SK-N-SH (cell line): ENCODE results near the gene RSPO4. TPM values are rescaled to one million over a fixed set of nuclear protein-coding genes. Genes with fewer than 3 reads are reported as not detected.

ENCODE experiments used
- CTCF ChIA-PET: fragments of 300-600, 350-600 bp; formaldehyde crosslinking; extraction: SDS; loops from one replicate; lab custom pipeline; 2021; lab: Yijun Ruan, JAX
- POLR2A ChIA-PET: fragments of 350-600 bp; sonication (Branson Sonifier 250); formaldehyde crosslinking; extraction: SDS; loops from one replicate; lab custom pipeline; 2020; ENCODE audit warnings: antibody characterized with exemption, inconsistent platforms; lab: Yijun Ruan, JAX
- DNase-seq: peaks from one replicate; pipeline ENCODE4 v3.0.0; 2012
- H2AFZ ChIP-seq: fragments of 200-600 bp; sonication (generic); 2 replicates; pipeline ENCODE4 v1.8.1; 2016; ENCODE audit warnings: antibody characterized with exemption, mild to moderate bottlenecking, low read depth
- H3F3A ChIP-seq: fragments of 200-600 bp; sonication (generic); replicated peaks from 2 replicates; pipeline ENCODE3; 2016; ENCODE audit warnings: antibody characterized with exemption, mild to moderate bottlenecking; ENCODE audit not compliant: insufficient read depth
- H3K27ac ChIP-seq, 2 experiments: fragments of 200-500 bp in 1 of 2; fragments of 200-600 bp in 1 of 2; sonication (Bioruptor generic) in 1 of 2; sonication (generic), shearing (Covaris generic) in 1 of 2; 2 replicates each; pipeline versions ENCODE4 v1.5.1 to v1.6.1; 2014 to 2016; ENCODE audit warnings: low read depth in 2 of 2, inconsistent platforms in 1 of 2, low read length in 1 of 2, mild to moderate bottlenecking in 1 of 2, mixed read lengths in 1 of 2
- H3K27me3 ChIP-seq: fragments of 200-600 bp; sonication (generic), shearing (Covaris generic); 2 replicates; pipeline ENCODE4 v1.6.1; 2016; ENCODE audit warnings: mixed run types; ENCODE audit not compliant: insufficient read depth
- H3K36me3 ChIP-seq, 2 experiments: fragments of 200-500 bp in 1 of 2; fragments of 200-600 bp in 1 of 2; sonication (Bioruptor generic) in 1 of 2; sonication (generic) in 1 of 2; replicated peaks in 1 of 2; 2 replicates each; pipeline versions ENCODE3 to v1.5.1; 2014 to 2016; ENCODE audit warnings: low read length in 1 of 2, mild to moderate bottlenecking in 1 of 2; ENCODE audit not compliant: insufficient read depth in 2 of 2, control insufficient read depth in 1 of 2
- H3K4me1 ChIP-seq, 2 experiments: fragments of 200-500 bp in 1 of 2; fragments of 200-600 bp in 1 of 2; sonication (Bioruptor generic) in 1 of 2; sonication (generic), shearing (Covaris generic) in 1 of 2; 2 replicates each; pipeline versions ENCODE4 v1.5.1 to v1.6.1; 2014 to 2016; ENCODE audit warnings: low read depth in 1 of 2, low read length in 1 of 2, mixed run types in 1 of 2; ENCODE audit not compliant: insufficient read depth in 2 of 2, control insufficient read depth in 1 of 2
- H3K4me2 ChIP-seq: fragments of 200-600 bp; sonication (generic), shearing (Covaris generic); 2 replicates; pipeline ENCODE4 v1.6.1; 2017; ENCODE audit warnings: mixed run types
- H3K4me3 ChIP-seq, 2 experiments: fragments of 200-500 bp in 1 of 2; fragments of 200-600 bp in 1 of 2; sonication (Bioruptor generic) in 1 of 2; sonication (generic), shearing (Covaris generic) in 1 of 2; 2 replicates each; pipeline versions ENCODE4 v1.5.1 to v1.8.1; 2014 to 2016; ENCODE audit warnings: low read depth in 2 of 2, inconsistent platforms in 1 of 2, low read length in 1 of 2, mild to moderate bottlenecking in 1 of 2, mixed read lengths in 1 of 2, moderate library complexity in 1 of 2
- H3K79me2 ChIP-seq: fragments of 200-600 bp; sonication (generic); 2 replicates; pipeline ENCODE4 v1.8.1; 2017; ENCODE audit warnings: mild to moderate bottlenecking; ENCODE audit not compliant: insufficient read depth
- H3K9ac ChIP-seq: fragments of 200-600 bp; sonication (generic); 2 replicates; pipeline ENCODE4 v1.6.1; 2017; ENCODE audit warnings: mixed run types
- H3K9me2 ChIP-seq: fragments of 200-600 bp; sonication (generic); 2 replicates; pipeline ENCODE4 v1.6.1; 2017; ENCODE audit warnings: mixed run types
- H3K9me3 ChIP-seq: fragments of 200-600 bp; sonication (generic); 2 replicates; pipeline ENCODE4 v1.6.1; 2017; ENCODE audit warnings: mixed run types, mild to moderate bottlenecking, moderate library complexity
- H4K20me1 ChIP-seq: fragments of 200-600 bp; sonication (generic); 2 replicates; pipeline ENCODE4 v1.6.1; 2017; ENCODE audit warnings: mild to moderate bottlenecking, mixed run types; ENCODE audit not compliant: insufficient read depth
- EP300 ChIP-seq, 2 experiments: IDR thresholded peaks; 2 replicates each; pipeline versions ENCODE4 v1.4.0 to v1.6.1; 2012; ENCODE audit warnings: borderline replicate concordance in 1 of 2, low read depth in 1 of 2, low read length in 1 of 2
- FOSL2 ChIP-seq: IDR thresholded peaks from 2 replicates; pipeline ENCODE4 v1.4.0; 2012; ENCODE audit warnings: low read depth, mild to moderate bottlenecking, moderate library complexity, borderline replicate concordance
- FOXJ3 ChIP-seq: sonication (generic); formaldehyde crosslinking; IDR thresholded peaks from 2 replicates; pipeline ENCODE4 v1.5.1; 2020; ENCODE audit warnings: mild to moderate bottlenecking, missing genetic modification reagents
- MEF2A ChIP-seq: IDR thresholded peaks from 2 replicates; pipeline ENCODE4 v1.4.0; 2012; ENCODE audit warnings: low read depth, borderline replicate concordance
- NFIC ChIP-seq: IDR thresholded peaks from 2 replicates; pipeline ENCODE4 v1.4.0; 2012; ENCODE audit warnings: borderline replicate concordance
- POLR2AphosphoS5 ChIP-seq: IDR thresholded peaks from 2 replicates; pipeline ENCODE4 v1.6.1; 2012; ENCODE audit warnings: low read depth, low read length
- RFX5 ChIP-seq: IDR thresholded peaks from 2 replicates; pipeline ENCODE4 v1.6.1; 2012; ENCODE audit warnings: mild to moderate bottlenecking, improper control_type of control experiment, low read length
- RXRA ChIP-seq: IDR thresholded peaks from 2 replicates; pipeline ENCODE4 v1.4.0; 2012; ENCODE audit warnings: low read depth, mild to moderate bottlenecking, borderline replicate concordance
- SIN3A ChIP-seq: IDR thresholded peaks from 2 replicates; pipeline ENCODE4 v1.6.1; 2012; ENCODE audit warnings: low read depth, mild to moderate bottlenecking, low read length, moderate library complexity, borderline replicate concordance
- TCF12 ChIP-seq: IDR thresholded peaks from 2 replicates; pipeline ENCODE4 v1.4.0; 2012
- TEAD4 ChIP-seq: IDR thresholded peaks from 2 replicates; pipeline ENCODE4 v1.4.0; 2012; ENCODE audit warnings: mild to moderate bottlenecking, borderline replicate concordance; ENCODE audit not compliant: insufficient read depth
- ZBTB33 ChIP-seq: IDR thresholded peaks from 2 replicates; pipeline ENCODE4 v1.4.0; 2012; ENCODE audit warnings: low read depth, borderline replicate concordance
- WGBS: methylation state at CpG from one replicate; pipeline ENCODE4 v1.1.6; 2017; ENCODE audit warnings: low lambda C conversion rate; 5-methylcytosine and 5-hydroxymethylcytosine counted together
- polyA plus RNA-seq, 3 experiments: library from polyadenylated mRNA; depleted of rRNA; stranded (reverse); fragments of >200 nt; gene quantifications; 2 replicates each; pipeline ENCODE4 v1.2.3, GENCODE V29; 2012
- TF ChIP-seq, protein P1 (sequence below): IDR thresholded peaks from 2 replicates; pipeline ENCODE4 v1.4.0; 2012; ENCODE audit warnings: low read depth
- TF ChIP-seq, protein P2 (sequence below): IDR thresholded peaks from 2 replicates; pipeline ENCODE4; 2012
- TF ChIP-seq, protein P3 (sequence below): IDR thresholded peaks from 2 replicates; pipeline ENCODE4 v1.4.0; 2012; ENCODE audit warnings: low read depth, borderline replicate concordance

RSPO4 gene
- polyA plus RNA-seq, 1 of the 3 experiments (the other 2 are of a cell fraction), result not detected

GRCh38 chr20:1012359-1013168, 10.5 kb upstream of the RSPO4 start:
- Histone ChIP-seq H3F3A (no peaks in the 10 kb centered on the region), H3K9me2 (no peaks in the 10 kb centered on the region), H4K20me1 (no peaks in the 10 kb centered on the region), H3K79me2 (no peaks in the 10 kb centered on the region), H3K9me3 (no peaks in the 10 kb centered on the region), H3K9ac (no peak overlapping the region), H3K36me3 (no peaks in the 10 kb centered on the region), H3K4me3 (no peak overlapping the region), H3K4me1 (no peaks in the 10 kb centered on the region), H3K27me3 (no peaks in the 10 kb centered on the region), H2AFZ (no peak overlapping the region), H3K4me2 (no peak overlapping the region), H3K27ac (no peak overlapping the region)
- DNase-seq, result no peak
- CTCF ChIA-PET, result no interaction called here
- WGBS, result 36% methylated on average over 10 of the region's 10 CpGs
- POLR2A ChIA-PET, result no interaction called here
- TF ChIP-seq TEAD4 (no peak), NFIC (no peak), MEF2A (no peak), RXRA (no peak), POLR2AphosphoS5 (no peak), FOSL2 (no peak), EP300 (IDR thresholded peaks at IDR 0.05; ENCODE audit: borderline replicate concordance in 1 of 2, low read depth in 1 of 2, low read length in 1 of 2) (no peak), FOXJ3 (no peak), SIN3A (no peak), ZBTB33 (no peak), RFX5 (no peak), TCF12 (no peak)
- TF ChIP-seq, protein P1, sequence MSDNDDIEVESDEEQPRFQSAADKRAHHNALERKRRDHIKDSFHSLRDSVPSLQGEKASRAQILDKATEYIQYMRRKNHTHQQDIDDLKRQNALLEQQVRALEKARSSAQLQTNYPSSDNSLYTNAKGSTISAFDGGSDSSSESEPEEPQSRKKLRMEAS, result no peak
- TF ChIP-seq, protein P2, sequence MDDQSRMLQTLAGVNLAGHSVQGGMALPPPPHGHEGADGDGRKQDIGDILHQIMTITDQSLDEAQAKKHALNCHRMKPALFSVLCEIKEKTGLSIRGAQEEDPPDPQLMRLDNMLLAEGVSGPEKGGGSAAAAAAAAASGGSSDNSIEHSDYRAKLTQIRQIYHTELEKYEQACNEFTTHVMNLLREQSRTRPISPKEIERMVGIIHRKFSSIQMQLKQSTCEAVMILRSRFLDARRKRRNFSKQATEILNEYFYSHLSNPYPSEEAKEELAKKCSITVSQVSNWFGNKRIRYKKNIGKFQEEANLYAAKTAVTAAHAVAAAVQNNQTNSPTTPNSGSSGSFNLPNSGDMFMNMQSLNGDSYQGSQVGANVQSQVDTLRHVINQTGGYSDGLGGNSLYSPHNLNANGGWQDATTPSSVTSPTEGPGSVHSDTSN, result no peak
- TF ChIP-seq, protein P3, sequence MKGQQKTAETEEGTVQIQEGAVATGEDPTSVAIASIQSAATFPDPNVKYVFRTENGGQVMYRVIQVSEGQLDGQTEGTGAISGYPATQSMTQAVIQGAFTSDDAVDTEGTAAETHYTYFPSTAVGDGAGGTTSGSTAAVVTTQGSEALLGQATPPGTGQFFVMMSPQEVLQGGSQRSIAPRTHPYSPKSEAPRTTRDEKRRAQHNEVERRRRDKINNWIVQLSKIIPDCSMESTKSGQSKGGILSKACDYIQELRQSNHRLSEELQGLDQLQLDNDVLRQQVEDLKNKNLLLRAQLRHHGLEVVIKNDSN, result no peak
